Endometrial microvascular endothelial cells (primary cell): ENCODE measurements around the gene FAM3B. TPM values are rescaled to one million over a fixed set of nuclear protein-coding genes. Genes with fewer than 3 reads are reported as not detected.

ENCODE experiments used
- in situ Hi-C: cut with HindIII; loops from 2 replicates; pipeline ENCODE4 v1.10.0; 2017; ENCODE audit warnings: low sequenced_read_pairs, low pct_unique_long_range_greater_than_20kb; ENCODE audit errors: inconsistent ontology term
- total RNA-seq: library from RNA; depleted of rRNA; stranded (reverse); fragments of >200 nt; gene quantifications from one replicate; pipeline ENCODE4 v1.2.3, GENCODE V29; 2015; ENCODE audit errors: inconsistent ontology term

The FAM3B gene
- total RNA-seq, 1 donor from 2014 or later = not detected

GRCh38 chr21:41364308-41364707, 47.7 kb downstream of the FAM3B start:
- in situ Hi-C loops = no loop called here

GRCh38 chr21:41365377-41366107, 48.9 kb downstream of the FAM3B start:
- in situ Hi-C loops = no loop called here

- in situ Hi-C loops = no loop called here
These were observed 50.0 kb downstream of the FAM3B start for GRCh38 chr21:41366522-41367151.

GRCh38 chr21:41367301-41367944, 50.8 kb downstream of the FAM3B start:
- in situ Hi-C loops = no loop called here

- in situ Hi-C loops = no loop called here
These were observed 51.5 kb downstream of the FAM3B start for GRCh38 chr21:41367945-41368734.

- in situ Hi-C loops = no loop called here
These were observed 52.1 kb downstream of the FAM3B start for GRCh38 chr21:41368735-41369104.

- in situ Hi-C loops = no loop called here
These were observed 52.7 kb downstream of the FAM3B start for GRCh38 chr21:41369105-41369919.

GRCh38 chr21:41369920-41370839, 53.6 kb downstream of the FAM3B start:
- in situ Hi-C loops = no loop called here

GRCh38 chr21:41370840-41371684, 54.5 kb downstream of the FAM3B start:
- in situ Hi-C loops = no loop called here

- in situ Hi-C loops = no loop called here
These were observed 55.1 kb downstream of the FAM3B start for GRCh38 chr21:41371685-41372030.

- in situ Hi-C loops = no loop called here
These were observed 56.7 kb downstream of the FAM3B start for GRCh38 chr21:41373253-41373652.

- in situ Hi-C loops = no loop called here
These were observed 57.2 kb downstream of the FAM3B start for GRCh38 chr21:41373763-41374162.

- in situ Hi-C loops = no loop called here
These were observed 57.6 kb downstream of the FAM3B start for GRCh38 chr21:41374177-41374712.

- in situ Hi-C loops = no loop called here
These were observed 58.4 kb downstream of the FAM3B start for GRCh38 chr21:41374867-41375533.

- in situ Hi-C loops = no loop called here
These were observed 59.3 kb downstream of the FAM3B start for GRCh38 chr21:41375875-41376274.

GRCh38 chr21:41377715-41378114, 61.1 kb downstream of the FAM3B start:
- in situ Hi-C loops = no loop called here
